ENCODE data around the gene PHKG1. TPM values are rescaled to one million over a fixed set of nuclear protein-coding genes. Genes with fewer than 3 reads are reported as not detected.
"Not testable (repeated sequence)": the region's sequence is repeated elsewhere in the genome, so short reads cannot be mapped to it uniquely, and the experiment has no call there.

Gene PHKG1
- polyA plus RNA-seq (2012; ENCODE audit: missing spikeins) = 2.1 TPM

- FAIRE-seq (no peak), DNase-seq (ENCODE audit: insufficient read length) (no peak)
- TF ChIP-seq TAF1 (IDR thresholded peaks at IDR 0.05; ENCODE audit: borderline replicate concordance, low read depth, low read length) (no peak), POLR2AphosphoS5 (IDR thresholded peaks at IDR 0.05; ENCODE audit: low read depth, low read length) (no peak), POLR2A (IDR thresholded peaks at IDR 0.05; ENCODE audit: low read depth, low read length) (no peak)
Measured at GRCh38 chr7:56092789-56093531, at the start of gene PHKG1. Gene PHKG1, minus strand, starts transcription at chr7:56092952. Its CDS starts 4,011 bp downstream, at chr7:56088941.

DNA sequence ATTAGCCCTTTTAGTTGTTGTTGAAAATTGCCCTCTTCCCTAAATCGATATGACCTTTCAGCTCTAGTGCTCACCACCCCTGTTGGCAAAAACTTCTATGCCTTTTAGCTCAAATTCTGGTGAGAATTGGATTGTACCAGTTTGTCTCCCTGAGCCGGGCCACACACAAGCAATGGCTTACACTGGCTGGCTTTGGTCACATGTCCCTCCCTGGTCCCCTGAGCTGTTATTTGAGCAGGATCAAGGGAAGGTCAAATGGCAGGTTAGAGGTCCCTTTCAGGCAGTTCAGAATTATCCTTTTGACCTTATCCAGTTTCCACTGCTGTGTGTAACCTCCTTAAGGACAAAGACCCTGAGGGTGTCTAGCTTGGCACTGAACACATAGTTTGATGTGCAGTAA lies 38.3 kb upstream of the PHKG1 start:
- not testable (repeated sequence) for DNase-seq (ENCODE audit: insufficient read length); FAIRE-seq

DNA sequence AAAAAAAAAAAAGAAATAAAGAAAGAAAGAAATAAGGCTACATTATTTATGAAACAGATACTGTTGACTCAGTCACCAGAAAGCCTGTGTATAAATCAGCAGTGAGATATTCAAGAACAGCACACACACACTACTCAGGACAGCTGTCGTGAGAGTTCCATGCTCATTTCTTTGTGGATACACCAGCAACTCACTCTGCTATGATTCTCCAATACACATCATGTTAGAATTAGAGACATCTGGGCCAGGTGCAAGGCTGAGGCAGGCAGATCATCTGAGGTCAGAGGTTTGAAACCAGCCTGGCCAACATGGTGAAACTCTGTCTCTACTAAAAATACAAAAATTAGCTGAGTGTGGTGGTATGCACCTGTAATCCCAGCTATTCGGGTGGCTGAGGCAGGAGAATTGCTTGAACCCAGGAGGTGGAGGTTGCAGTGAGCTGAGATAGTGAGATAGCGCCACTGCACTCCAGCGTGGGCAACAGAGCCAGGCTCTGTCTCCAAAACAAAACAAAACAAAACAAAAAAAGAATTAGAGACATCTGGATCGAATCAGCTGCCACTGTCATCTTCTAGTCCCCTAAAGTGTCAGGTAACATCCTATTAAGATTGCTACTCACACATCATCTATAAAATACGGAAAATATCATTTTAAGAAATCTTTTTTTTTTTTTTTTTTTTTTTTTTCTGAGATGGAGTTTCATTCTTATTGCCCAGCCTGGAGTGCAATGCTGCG lies 34.7 kb upstream of the PHKG1 start:
- DNase-seq (ENCODE audit: insufficient read length) (no peak), FAIRE-seq (no peak)
- TF ChIP-seq TAF1 (IDR thresholded peaks at IDR 0.05; ENCODE audit: borderline replicate concordance, low read depth, low read length) = no peak
- no peak for TF ChIP-seq POLR2AphosphoS5 (IDR thresholded peaks at IDR 0.05; ENCODE audit: low read depth, low read length)
- TF ChIP-seq POLR2A (IDR thresholded peaks at IDR 0.05; ENCODE audit: low read depth, low read length) = no peak

DNA sequence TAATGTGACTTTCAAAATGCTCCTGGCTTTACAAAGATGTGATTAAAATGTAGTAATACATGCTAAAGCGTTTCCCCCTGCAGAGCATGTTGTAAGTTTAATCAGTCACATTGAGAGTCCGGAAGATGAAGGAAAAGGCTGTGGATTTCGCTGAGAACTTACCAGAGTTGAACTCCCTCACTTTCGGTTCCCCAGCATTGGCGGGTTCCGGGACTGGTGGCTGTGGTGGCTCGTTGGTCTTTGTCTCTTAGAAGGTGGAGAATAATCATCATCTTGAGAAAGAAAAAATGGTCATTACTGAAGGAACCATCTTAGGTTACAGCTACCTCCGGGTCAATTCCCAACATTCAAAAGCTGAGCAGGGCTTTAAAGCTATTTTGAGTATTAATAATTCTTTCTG lies 33.1 kb upstream of the PHKG1 start:
- DNase-seq (ENCODE audit: insufficient read length) = no peak
- no peak for FAIRE-seq
- TF ChIP-seq POLR2A (IDR thresholded peaks at IDR 0.05; ENCODE audit: low read depth, low read length) (no peak), TAF1 (IDR thresholded peaks at IDR 0.05; ENCODE audit: borderline replicate concordance, low read depth, low read length) (no peak), POLR2AphosphoS5 (IDR thresholded peaks at IDR 0.05; ENCODE audit: low read depth, low read length) (no peak)

DNA sequence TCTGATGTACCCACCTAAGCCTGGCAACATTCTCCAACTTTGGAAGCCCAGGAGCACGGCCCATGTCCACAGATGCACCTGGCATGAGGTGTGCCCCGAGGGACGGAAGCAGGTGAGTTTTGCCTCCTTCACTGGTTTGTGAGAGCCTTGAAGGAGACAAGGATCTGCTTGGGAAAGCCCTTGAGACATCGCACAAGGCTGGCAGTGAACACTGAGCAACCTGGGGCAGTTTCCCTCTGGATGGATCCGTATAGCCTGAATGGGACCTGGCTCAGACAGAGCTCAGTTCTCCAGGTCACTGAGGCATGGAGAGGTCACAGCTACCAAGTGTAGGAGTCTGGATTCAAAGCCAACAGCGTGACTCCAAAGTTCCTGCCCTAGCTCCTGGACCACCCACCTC lies 32.2 kb upstream of the PHKG1 start:
- FAIRE-seq = no peak
- no peak for TF ChIP-seq POLR2AphosphoS5 (IDR thresholded peaks at IDR 0.05; ENCODE audit: low read depth, low read length)
- TF ChIP-seq TAF1 (IDR thresholded peaks at IDR 0.05; ENCODE audit: borderline replicate concordance, low read depth, low read length) = no peak
- no peak for TF ChIP-seq POLR2A (IDR thresholded peaks at IDR 0.05; ENCODE audit: low read depth, low read length)
- DNase-seq (ENCODE audit: insufficient read length) = no peak

DNA sequence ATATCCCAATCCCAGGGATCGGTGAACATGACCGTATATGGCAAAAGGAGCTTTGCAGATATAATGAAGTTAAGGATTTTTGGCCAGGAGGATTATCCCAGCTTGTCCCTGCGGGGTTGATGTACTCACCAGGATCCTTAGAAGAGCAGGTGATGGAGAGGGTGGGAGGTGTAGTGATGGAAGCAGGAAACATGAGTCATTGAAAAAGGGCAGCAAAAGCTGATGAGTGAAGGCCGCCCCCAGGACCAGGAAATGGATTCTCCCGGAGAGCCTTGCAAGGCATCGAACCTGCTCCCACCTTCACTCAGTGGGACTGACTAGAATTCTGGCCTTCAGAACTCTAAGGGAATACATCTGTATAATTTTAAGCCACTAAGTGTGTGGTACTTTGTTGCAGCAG lies 28.7 kb upstream of the PHKG1 start:
- TF ChIP-seq POLR2A (IDR thresholded peaks at IDR 0.05; ENCODE audit: low read depth, low read length) (no peak), POLR2AphosphoS5 (IDR thresholded peaks at IDR 0.05; ENCODE audit: low read depth, low read length) (no peak), TAF1 (IDR thresholded peaks at IDR 0.05; ENCODE audit: borderline replicate concordance, low read depth, low read length) (no peak)
- FAIRE-seq = no peak
- no peak for DNase-seq (ENCODE audit: insufficient read length)

- FAIRE-seq (no peak), DNase-seq (ENCODE audit: insufficient read length) (no peak)
- TF ChIP-seq POLR2AphosphoS5 (IDR thresholded peaks at IDR 0.05; ENCODE audit: low read depth, low read length) (no peak), TAF1 (IDR thresholded peaks at IDR 0.05; ENCODE audit: borderline replicate concordance, low read depth, low read length) (no peak), POLR2A (IDR thresholded peaks at IDR 0.05; ENCODE audit: low read depth, low read length) (no peak)
Measured at GRCh38 chr7:56115852-56116538, 23.2 kb upstream of the PHKG1 start, which contains the start of gene NUPR2. Gene NUPR2, minus strand, starts transcription at chr7:56116417. Its CDS starts 103 bp downstream, at chr7:56116314.

- not testable (repeated sequence) for FAIRE-seq; DNase-seq (ENCODE audit: insufficient read length)
Measured at GRCh38 chr7:56112244-56112643, 19.5 kb upstream of the PHKG1 start.

DNA sequence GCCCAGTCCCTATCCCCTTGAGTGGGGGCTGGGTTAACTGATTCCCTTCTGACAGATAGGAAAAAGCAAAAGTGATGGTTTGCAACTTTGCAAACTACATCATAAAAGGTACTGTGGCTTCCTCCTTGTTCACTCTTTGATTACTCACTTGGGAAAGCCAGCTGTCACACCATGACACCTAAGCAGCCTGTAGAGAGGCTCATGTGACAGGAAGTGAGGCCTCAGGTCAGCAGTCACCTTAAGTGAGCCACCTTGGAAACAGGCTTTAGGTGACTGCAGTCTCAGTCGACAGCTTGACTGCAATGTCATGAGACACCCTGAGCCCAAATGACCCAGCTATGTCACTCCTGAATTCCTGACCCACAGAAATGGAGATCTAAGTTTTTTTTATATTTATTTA lies 17.9 kb upstream of the PHKG1 start:
- no peak for FAIRE-seq
- DNase-seq (ENCODE audit: insufficient read length) = no peak
- TF ChIP-seq POLR2A (IDR thresholded peaks at IDR 0.05; ENCODE audit: low read depth, low read length) (no peak), TAF1 (IDR thresholded peaks at IDR 0.05; ENCODE audit: borderline replicate concordance, low read depth, low read length) (no peak), POLR2AphosphoS5 (IDR thresholded peaks at IDR 0.05; ENCODE audit: low read depth, low read length) (no peak)

GRCh38 chr7:56107954-56108258 lies 15.2 kb upstream of the PHKG1 start:
- DNase-seq (ENCODE audit: insufficient read length) (no peak), FAIRE-seq (no peak)
- TF ChIP-seq POLR2A (IDR thresholded peaks at IDR 0.05; ENCODE audit: low read depth, low read length) = no peak
- no peak for TF ChIP-seq POLR2AphosphoS5 (IDR thresholded peaks at IDR 0.05; ENCODE audit: low read depth, low read length)
- TF ChIP-seq TAF1 (IDR thresholded peaks at IDR 0.05; ENCODE audit: borderline replicate concordance, low read depth, low read length) = no peak

- TF ChIP-seq POLR2A (IDR thresholded peaks at IDR 0.05; ENCODE audit: low read depth, low read length) (peak; percentile 90), POLR2AphosphoS5 (IDR thresholded peaks at IDR 0.05; ENCODE audit: low read depth, low read length) (peak; percentile 90), TAF1 (IDR thresholded peaks at IDR 0.05; ENCODE audit: borderline replicate concordance, low read depth, low read length) (peak; percentile 90)
- FAIRE-seq (peak; percentile 92), DNase-seq (ENCODE audit: insufficient read length) (peak; percentile 90)
Measured at GRCh38 chr7:56106108-56107073, 13.6 kb upstream of the PHKG1 start, which contains the start of gene CHCHD2. Gene CHCHD2, minus strand, starts transcription at chr7:56106476. Its CDS starts 63 bp downstream, at chr7:56106413.
